Neural cell (in vitro differentiated cells): Measurements from ENCODE around the gene RGS14. TPM values are rescaled to one million over a fixed set of nuclear protein-coding genes. Genes with fewer than 3 reads are reported as not detected.

Experiments used
- H2AFZ ChIP-seq: fragments of 200-600, 300-800 bp; sonication (generic), shearing (Covaris generic); 2 replicates; pipeline ENCODE4 v1.6.0; 2014; ENCODE audit warnings: low read depth, mild to moderate bottlenecking, antibody characterized with exemption, low read length, moderate library complexity
- H3F3A ChIP-seq: fragments of 200-600 bp; shearing (Covaris generic); 2 replicates; pipeline ENCODE4 v1.6.1; 2016; ENCODE audit warnings: mild to moderate bottlenecking, moderate library complexity, mixed read lengths, antibody characterized with exemption, low read length; ENCODE audit not compliant: insufficient read depth, poor library complexity, severe bottlenecking
- H3K27ac ChIP-seq: fragments of 200-600, 300-800 bp; sonication (generic), shearing (Covaris generic); 2 replicates; pipeline ENCODE4 v1.5.1; 2014; ENCODE audit warnings: mild to moderate bottlenecking, low read length, moderate library complexity
- H3K27me3 ChIP-seq: fragments of 300-800, 200-600 bp; sonication (generic), shearing (Covaris generic); 2 replicates; pipeline ENCODE4 v1.6.0; 2014; ENCODE audit warnings: mild to moderate bottlenecking, low read depth, low read length, moderate library complexity; ENCODE audit not compliant: insufficient read depth
- H3K36me3 ChIP-seq: fragments of 300-800, 200-600 bp; sonication (generic), shearing (Covaris generic); 2 replicates; pipeline ENCODE4 v1.5.1; 2014; ENCODE audit warnings: mild to moderate bottlenecking, antibody characterized with exemption, low read length, moderate library complexity; ENCODE audit not compliant: insufficient read depth
- H3K4me2 ChIP-seq: fragments of 300-800, 200-600 bp; sonication (generic), shearing (Covaris generic); 2 replicates; pipeline ENCODE4 v1.6.0; 2014; ENCODE audit warnings: mild to moderate bottlenecking, low read length
- H3K4me3 ChIP-seq: fragments of 300-800, 200-600 bp; sonication (generic), shearing (Covaris generic); 2 replicates; pipeline ENCODE4 v1.5.1; 2014; ENCODE audit warnings: mild to moderate bottlenecking, low read length, moderate library complexity
- H3K79me2 ChIP-seq: fragments of 200-600 bp; shearing (Covaris generic); replicated peaks from 2 replicates; pipeline ENCODE4 v1.6.0; 2014; ENCODE audit warnings: mild to moderate bottlenecking, low read length, moderate library complexity; ENCODE audit not compliant: insufficient read depth
- H3K9ac ChIP-seq: fragments of 300-800, 200-600 bp; sonication (generic), shearing (Covaris generic); 2 replicates; pipeline ENCODE4 v1.6.1; 2016; ENCODE audit warnings: mild to moderate bottlenecking, low read length, mixed read lengths
- H3K9me2 ChIP-seq: fragments of 200-600 bp; shearing (Covaris generic); 2 replicates; pipeline ENCODE4 v1.6.1; 2016; ENCODE audit warnings: mild to moderate bottlenecking, low read length, mixed read lengths; ENCODE audit not compliant: insufficient read depth
- H3K9me3 ChIP-seq: fragments of 200-600, 300-800 bp; sonication (generic), shearing (Covaris generic); 2 replicates; pipeline ENCODE4 v1.6.1; 2016; ENCODE audit warnings: mild to moderate bottlenecking, mixed run types, low read length, moderate library complexity, mixed read lengths
- H4K20me1 ChIP-seq: fragments of 200-600 bp; shearing (Covaris generic); 2 replicates; pipeline ENCODE4 v1.6.1; 2016; ENCODE audit warnings: mild to moderate bottlenecking, mixed run types; ENCODE audit not compliant: insufficient read depth
- EZH2 ChIP-seq: fragments of 200-600, 300-800 bp; shearing (Covaris generic), sonication (generic); IDR thresholded peaks from 2 replicates; pipeline ENCODE4 v1.6.1; 2014; ENCODE audit warnings: antibody characterized with exemption, low read length, borderline replicate concordance, mild to moderate bottlenecking; ENCODE audit not compliant: insufficient read depth, poor library complexity, severe bottlenecking
- POLR2AphosphoS5 ChIP-seq: IDR thresholded peaks from 2 replicates; pipeline ENCODE4 v1.6.1; 2012
- REST ChIP-seq: IDR thresholded peaks from 2 replicates; pipeline ENCODE4 v1.6.1; 2012; ENCODE audit warnings: borderline replicate concordance
- SMC3 ChIP-seq: fragments of 450-650 bp; conservative IDR thresholded peaks from 2 replicates; pipeline ENCODE4 v1.6.1; 2014; ENCODE audit warnings: antibody characterized with exemption, mild to moderate bottlenecking, moderate library complexity; ENCODE audit not compliant: poor library complexity
- polyA plus RNA-seq: library from polyadenylated mRNA; depleted of rRNA; stranded (reverse); fragments of >200 nt; gene quantifications from 2 replicates; pipeline ENCODE4 v1.2.3, GENCODE V29; 2014
- TF ChIP-seq, protein P1 (sequence below): fragments of 450-650 bp; IDR thresholded peaks from 2 replicates; pipeline ENCODE4 v1.5.1; 2014; ENCODE audit warnings: antibody characterized with exemption, mild to moderate bottlenecking, moderate library complexity; ENCODE audit not compliant: poor library complexity, severe bottlenecking

RGS14 gene
- polyA plus RNA-seq, 1 donor from 2014 or later: 32.3 TPM

GRCh38 chr5:177354711-177355110, 3.0 kb upstream of the RGS14 start:
- Histone ChIP-seq H3K79me2 (peaks cover 16% of the 10 kb centered on the region), H4K20me1 (no peaks in the 10 kb centered on the region), H3K27ac (no peak overlapping the region), H3K9me3 (no peaks in the 10 kb centered on the region), H3K9ac (no peak overlapping the region), H3K27me3 (no peaks in the 10 kb centered on the region), H3K36me3 (no peaks in the 10 kb centered on the region), H2AFZ (no peak overlapping the region), H3F3A (no peaks in the 10 kb centered on the region), H3K4me2 (no peak overlapping the region), H3K4me3 (no peak overlapping the region), H3K9me2 (no peaks in the 10 kb centered on the region)
- no peak for TF ChIP-seq EZH2
- TF ChIP-seq REST: no peak
- TF ChIP-seq SMC3: no peak
- TF ChIP-seq, protein P1, sequence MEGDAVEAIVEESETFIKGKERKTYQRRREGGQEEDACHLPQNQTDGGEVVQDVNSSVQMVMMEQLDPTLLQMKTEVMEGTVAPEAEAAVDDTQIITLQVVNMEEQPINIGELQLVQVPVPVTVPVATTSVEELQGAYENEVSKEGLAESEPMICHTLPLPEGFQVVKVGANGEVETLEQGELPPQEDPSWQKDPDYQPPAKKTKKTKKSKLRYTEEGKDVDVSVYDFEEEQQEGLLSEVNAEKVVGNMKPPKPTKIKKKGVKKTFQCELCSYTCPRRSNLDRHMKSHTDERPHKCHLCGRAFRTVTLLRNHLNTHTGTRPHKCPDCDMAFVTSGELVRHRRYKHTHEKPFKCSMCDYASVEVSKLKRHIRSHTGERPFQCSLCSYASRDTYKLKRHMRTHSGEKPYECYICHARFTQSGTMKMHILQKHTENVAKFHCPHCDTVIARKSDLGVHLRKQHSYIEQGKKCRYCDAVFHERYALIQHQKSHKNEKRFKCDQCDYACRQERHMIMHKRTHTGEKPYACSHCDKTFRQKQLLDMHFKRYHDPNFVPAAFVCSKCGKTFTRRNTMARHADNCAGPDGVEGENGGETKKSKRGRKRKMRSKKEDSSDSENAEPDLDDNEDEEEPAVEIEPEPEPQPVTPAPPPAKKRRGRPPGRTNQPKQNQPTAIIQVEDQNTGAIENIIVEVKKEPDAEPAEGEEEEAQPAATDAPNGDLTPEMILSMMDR: no peak

DNA sequence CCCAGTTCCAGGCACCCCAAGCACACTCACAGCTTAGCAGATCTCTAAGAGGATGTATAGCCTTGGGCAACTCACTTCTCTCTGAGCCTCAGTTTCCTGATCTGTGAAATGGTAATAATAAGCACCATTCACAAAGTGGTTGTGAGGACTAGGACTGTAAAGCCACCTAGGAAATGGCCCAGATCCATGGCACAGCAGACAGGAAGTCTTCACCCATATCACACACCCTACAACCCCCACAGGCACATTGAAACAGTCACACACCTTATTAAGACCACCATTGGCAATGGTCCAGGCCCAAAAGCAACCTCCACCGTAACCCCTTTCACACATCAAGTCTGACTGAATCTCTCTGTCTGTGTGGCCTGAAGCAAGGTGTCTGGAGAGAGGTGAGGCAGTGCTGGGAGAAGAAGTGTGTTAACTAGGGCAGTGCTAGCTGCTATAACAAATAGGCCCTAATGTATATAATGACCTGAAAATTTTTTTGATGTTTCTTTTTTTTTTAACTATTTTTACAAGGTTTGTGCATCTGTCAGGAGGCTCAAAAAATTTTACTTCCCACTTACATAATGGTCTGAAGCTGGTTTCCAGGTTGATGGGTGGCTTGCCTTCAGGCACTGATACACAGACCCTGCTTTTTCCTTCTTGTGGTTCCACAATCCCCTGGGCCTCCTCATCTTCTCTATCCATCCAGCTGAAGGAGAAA, 2.4 kb upstream of the RGS14 start:
- H3K4me2 ChIP-seq: no peak overlapping the region
- TF ChIP-seq EZH2: no peak
- TF ChIP-seq POLR2AphosphoS5: no peak
- TF ChIP-seq, protein P1: no peak
- H3K27ac ChIP-seq: no peak overlapping the region
- H3K9me3 ChIP-seq: no peaks in the 10 kb centered on the region
- no peaks in the 10 kb centered on the region for H3F3A ChIP-seq
- H3K9ac ChIP-seq: no peak overlapping the region
- H3K79me2 ChIP-seq: peaks cover 10% of the 10 kb centered on the region
- no peaks in the 10 kb centered on the region for H3K9me2 ChIP-seq
- H3K27me3 ChIP-seq: no peaks in the 10 kb centered on the region
- H4K20me1 ChIP-seq: no peaks in the 10 kb centered on the region
- no peak overlapping the region for H2AFZ ChIP-seq
- no peak overlapping the region for H3K4me3 ChIP-seq
- no peaks in the 10 kb centered on the region for H3K36me3 ChIP-seq
